HepG2 (cell line): Measurements from ENCODE around the gene SERINC4.

Source experiments
- CEBPG ChIP-seq: IDR thresholded peaks from 2 replicates; pipeline ENCODE4 v1.6.1; 2016
- ETV6 ChIP-seq: sonication (generic); formaldehyde crosslinking; conservative IDR thresholded peaks from 2 replicates; pipeline ENCODE4 v1.4.0; 2020; ENCODE audit warnings: missing genetic modification reagents
- PAWR ChIP-seq: sonication (generic); formaldehyde crosslinking; IDR thresholded peaks from 2 replicates; pipeline ENCODE4 v1.4.0; 2020; ENCODE audit warnings: missing genetic modification reagents, mild to moderate bottlenecking, borderline replicate concordance
- ZNF780A ChIP-seq: sonication (generic); formaldehyde crosslinking; IDR thresholded peaks from 2 replicates; pipeline ENCODE4 v1.8.0; 2022; ENCODE audit warnings: mild to moderate bottlenecking, missing genetic modification reagents, moderate library complexity
- ZZZ3 ChIP-seq: sonication (generic); formaldehyde crosslinking; IDR thresholded peaks from 2 replicates; pipeline ENCODE4 v1.4.0; 2020; ENCODE audit warnings: missing genetic modification reagents, mild to moderate bottlenecking, borderline replicate concordance
- TF ChIP-seq, protein P1 (sequence below): sonication (generic); formaldehyde crosslinking; IDR thresholded peaks from 2 replicates; pipeline ENCODE4 v1.4.0; 2020; ENCODE audit warnings: missing genetic modification reagents, borderline replicate concordance

- TF ChIP-seq, protein P1, sequence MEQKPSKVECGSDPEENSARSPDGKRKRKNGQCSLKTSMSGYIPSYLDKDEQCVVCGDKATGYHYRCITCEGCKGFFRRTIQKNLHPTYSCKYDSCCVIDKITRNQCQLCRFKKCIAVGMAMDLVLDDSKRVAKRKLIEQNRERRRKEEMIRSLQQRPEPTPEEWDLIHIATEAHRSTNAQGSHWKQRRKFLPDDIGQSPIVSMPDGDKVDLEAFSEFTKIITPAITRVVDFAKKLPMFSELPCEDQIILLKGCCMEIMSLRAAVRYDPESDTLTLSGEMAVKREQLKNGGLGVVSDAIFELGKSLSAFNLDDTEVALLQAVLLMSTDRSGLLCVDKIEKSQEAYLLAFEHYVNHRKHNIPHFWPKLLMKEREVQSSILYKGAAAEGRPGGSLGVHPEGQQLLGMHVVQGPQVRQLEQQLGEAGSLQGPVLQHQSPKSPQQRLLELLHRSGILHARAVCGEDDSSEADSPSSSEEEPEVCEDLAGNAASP (CRISPR knock-in tag) = no peak
- TF ChIP-seq ZZZ3 (CRISPR knock-in tag) = no peak
- TF ChIP-seq PAWR = no peak
- TF ChIP-seq ETV6 = no peak
- TF ChIP-seq ZNF780A (CRISPR knock-in tag) = no peak
- no peak for TF ChIP-seq CEBPG (CRISPR knock-in tag)
These were observed 26.7 kb upstream of the SERINC4 start, which contains the start of gene WDR76 for GRCh38 chr15:43826508-43827341.
